ENCODE measurements around the gene SEC61G. TPM values are rescaled to one million over a fixed set of nuclear protein-coding genes. Genes with fewer than 3 reads are reported as not detected.

Gene SEC61G
- total RNA-seq, 1 experiment from 2014 or later: 176 TPM

GRCh38 chr7:54796853-54797252, 37.8 kb upstream of the SEC61G start:
- DNase-seq: no peak
- H3K56ac ChIP-seq (ENCODE audit: insufficient read length, low read depth, low read length): no peak overlapping the region
- Mint-ChIP-seq H3K4me3 (no peak overlapping the region), H3K27ac (no peak overlapping the region), H3K9me3 (no peaks in the 10 kb centered on the region; a peak in 1 of 5 replicates), H3K36me3 (ENCODE audit: insufficient read depth in 1 of 3, low read depth in 3 of 3) (no peaks in the 10 kb centered on the region), H3K27me3 (ENCODE audit: low read depth) (peaks cover 3% of the 10 kb centered on the region), H3K4me1 (no peaks in the 10 kb centered on the region)
- H2BK12ac ChIP-seq (ENCODE audit: insufficient read length, low read depth, low read length): no peak overlapping the region
- H3K4me1 ChIP-seq (ENCODE audit: insufficient read depth, low read length): no peaks in the 10 kb centered on the region
- no peak for TF ChIP-seq CTCF (conservative IDR thresholded peaks at IDR 0.05)
- H2BK15ac ChIP-seq (ENCODE audit: low read depth, low read length): no peak overlapping the region
- H2AFZ ChIP-seq (ENCODE audit: low read length): no peak overlapping the region
- H3K23ac ChIP-seq (ENCODE audit: insufficient read length, low read depth, low read length): no peak overlapping the region
- no peaks in the 10 kb centered on the region for H3K23me2 ChIP-seq (ENCODE audit: insufficient read length, low read depth, low read length, poor library complexity, severe bottlenecking)
- no peak overlapping the region for H4K8ac ChIP-seq (replicated peaks; ENCODE audit: insufficient read length, low read depth, low read length)
- no peak overlapping the region for H4K91ac ChIP-seq (ENCODE audit: insufficient read length, low read depth, low read length)
- no peak overlapping the region for H3K14ac ChIP-seq (ENCODE audit: insufficient read depth, low read length)
- no peaks in the 10 kb centered on the region for H3K79me1 ChIP-seq (ENCODE audit: insufficient read depth, low read depth, low read length, poor library complexity, severe bottlenecking)
- no CpG with 5 or more reads among the region's 4 CpGs for WGBS (ENCODE audit: extremely low coverage, insufficient read length, low lambda C conversion rate)
- H3K4me2 ChIP-seq (ENCODE audit: insufficient read depth, insufficient read length, low read length): no peak overlapping the region
- H2BK120ac ChIP-seq (ENCODE audit: low read depth, low read length, poor library complexity, severe bottlenecking): no peak overlapping the region
- H2BK5ac ChIP-seq (ENCODE audit: insufficient read length, low read length): no peak overlapping the region
- no peak overlapping the region for H3T11ph ChIP-seq (ENCODE audit: low read length)
- H3K9ac ChIP-seq (ENCODE audit: extremely low read depth, insufficient read length, low read length): no peak overlapping the region
- no peaks in the 10 kb centered on the region for H3K9me3 ChIP-seq (ENCODE audit: control insufficient read depth, low read depth, low read length)
- no peaks in the 10 kb centered on the region for H4K20me1 ChIP-seq (ENCODE audit: control insufficient read depth, insufficient read depth, insufficient read length)
- no peak overlapping the region for H2BK20ac ChIP-seq (ENCODE audit: low read depth, low read length, poor library complexity, severe bottlenecking)
- H3K27me3 ChIP-seq (ENCODE audit: insufficient read depth, low read length): no peaks in the 10 kb centered on the region
- H3K79me2 ChIP-seq (ENCODE audit: insufficient read depth, low read length): no peaks in the 10 kb centered on the region
- no peak overlapping the region for H3K18ac ChIP-seq (ENCODE audit: insufficient read length, low read depth, low read length)
- H3K4ac ChIP-seq (ENCODE audit: low read depth, low read length): no peak overlapping the region
- H3K27ac ChIP-seq (ENCODE audit: insufficient read length, low read depth, low read length): no peak overlapping the region
- no peak overlapping the region for H4K5ac ChIP-seq (ENCODE audit: insufficient read length, low read depth, low read length)
- no peak overlapping the region for H2AK5ac ChIP-seq (ENCODE audit: insufficient read length, low read length)
